NCI-H1436 (cell line): ENCODE results near the gene ZNF618.

ENCODE experiments used
- DNase-seq: peaks from one replicate; lab custom pipeline; 2025; lab: John Stamatoyannopoulos, UW

The ZNF618 gene

DNA sequence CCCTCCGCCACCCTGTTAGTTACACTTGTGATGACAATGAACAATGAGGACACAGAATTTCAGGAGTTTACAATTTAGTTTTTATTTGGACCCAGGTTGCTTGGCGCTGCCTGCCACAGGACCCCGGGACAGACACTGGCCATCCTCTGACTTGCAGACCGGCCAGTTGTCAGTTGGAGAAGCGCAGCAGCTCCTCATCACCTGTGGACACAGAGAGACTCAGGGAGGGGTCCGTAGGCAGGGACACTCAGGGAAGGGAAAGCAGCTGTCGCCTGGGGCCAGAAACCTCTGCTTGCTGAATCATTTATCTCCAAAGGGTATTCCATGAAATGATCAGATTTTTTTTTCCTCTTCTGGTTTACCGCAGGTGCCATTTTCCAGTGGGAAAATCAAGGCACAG lies 184.0 kb downstream of the ZNF618 start:
- no peak for DNase-seq

GRCh38 chr9:114060711-114061110 lies 184.6 kb downstream of the ZNF618 start:
- DNase-seq: no peak

DNA sequence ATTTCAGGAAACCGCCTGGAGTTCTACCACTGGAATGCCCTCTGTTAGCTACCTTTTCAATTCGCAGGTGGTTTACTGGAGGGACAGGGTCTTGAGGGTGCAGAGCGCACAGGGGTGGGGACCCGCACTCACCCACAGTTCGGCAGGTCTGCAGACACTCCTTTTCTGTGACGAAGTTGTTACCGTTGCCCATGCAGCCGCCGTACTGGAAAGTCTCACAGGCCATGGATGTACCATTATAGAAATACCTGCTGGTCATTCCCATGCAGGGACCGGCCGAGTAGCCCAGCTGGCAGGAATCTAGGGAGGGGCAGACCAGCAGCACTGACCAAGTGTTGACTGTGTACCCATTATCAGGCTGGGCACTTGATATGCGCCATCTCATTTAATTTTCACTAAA lies 185.2 kb downstream of the ZNF618 start:
- no peak for DNase-seq

DNA sequence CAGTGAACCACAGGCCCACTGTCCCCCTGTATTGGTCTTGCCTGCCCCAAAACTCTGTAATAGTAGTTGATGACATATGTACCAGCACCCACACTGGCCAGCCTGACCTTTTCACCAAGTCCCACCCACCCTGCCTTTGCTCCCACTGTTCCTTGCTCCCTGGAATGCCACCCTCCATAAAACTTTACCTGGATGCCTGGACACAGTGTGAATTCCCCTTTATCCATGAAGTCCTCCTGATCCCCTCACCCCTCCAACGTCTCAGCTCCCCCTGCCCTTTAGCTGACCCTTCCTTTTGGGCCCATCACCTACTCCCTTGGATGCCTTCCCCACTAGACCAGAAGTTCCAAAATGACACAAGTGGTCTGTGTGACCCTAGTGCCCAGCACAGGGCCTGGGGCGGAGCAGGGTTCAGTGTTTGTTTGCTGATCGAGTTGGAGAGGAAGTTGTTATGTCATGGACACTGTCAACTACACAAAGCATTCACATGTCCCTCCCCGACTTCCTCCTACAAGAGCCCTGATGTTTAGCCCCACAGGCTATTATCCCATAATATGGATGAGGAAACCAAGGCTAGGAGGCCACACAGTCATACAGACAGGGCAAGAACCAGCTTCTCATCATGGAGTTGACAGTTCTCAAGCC lies 185.8 kb downstream of the ZNF618 start:
- no peak for DNase-seq

DNA sequence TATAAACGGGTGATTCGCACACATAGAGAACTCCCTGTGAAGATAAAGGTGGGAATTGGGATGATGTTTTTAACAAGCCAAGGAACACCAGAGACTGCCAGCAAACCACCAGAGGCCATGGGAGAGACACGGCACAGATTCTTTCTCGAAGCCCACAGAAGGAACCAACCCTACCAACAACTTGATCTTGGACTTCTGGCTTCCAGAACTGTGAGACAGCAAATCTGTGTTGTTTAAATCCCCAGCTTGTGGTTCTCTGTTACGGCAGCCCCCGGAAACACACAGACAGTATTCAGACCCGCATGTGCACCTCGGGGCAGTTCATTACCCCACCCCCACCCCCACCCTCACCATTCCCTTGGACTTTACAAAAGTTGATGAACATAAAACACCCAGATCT lies 189.2 kb downstream of the ZNF618 start:
- DNase-seq: no peak

DNA sequence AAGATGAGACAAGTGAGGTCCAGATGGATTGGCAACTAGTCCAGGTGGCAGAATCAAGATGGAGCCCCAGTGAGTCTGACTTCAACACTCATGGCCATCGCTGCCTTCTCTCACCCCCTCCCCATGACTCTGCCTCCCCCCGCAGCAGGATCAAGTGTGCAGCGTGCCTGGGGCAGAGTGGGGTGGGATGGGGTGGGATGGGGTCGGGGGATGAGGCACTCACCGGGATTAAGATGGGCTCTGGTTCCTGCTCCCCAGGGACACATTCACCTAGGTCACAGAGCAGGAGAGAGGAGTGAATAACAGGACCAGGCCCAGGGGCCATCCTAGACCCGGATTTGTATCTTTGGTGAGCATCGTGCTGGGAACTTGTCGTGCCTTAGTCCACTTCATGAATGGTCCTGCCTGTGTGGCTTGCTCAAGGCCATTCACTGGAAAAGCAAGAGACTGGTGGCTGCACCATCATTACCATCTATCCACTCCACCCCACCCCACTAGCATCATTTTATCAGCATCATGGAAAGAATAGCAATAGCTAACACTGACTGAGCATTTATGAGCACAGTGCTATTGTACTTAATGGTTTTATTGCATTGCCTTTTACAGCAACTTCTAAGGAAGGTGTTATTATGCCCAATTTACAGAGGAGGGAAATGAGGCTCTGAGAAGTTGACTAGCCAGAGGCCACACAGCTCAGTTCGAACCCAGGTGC lies 193.5 kb downstream of the ZNF618 start:
- DNase-seq: no peak

- no peak for DNase-seq
These were observed 194.3 kb downstream of the ZNF618 start for GRCh38 chr9:114070188-114071103.

DNA sequence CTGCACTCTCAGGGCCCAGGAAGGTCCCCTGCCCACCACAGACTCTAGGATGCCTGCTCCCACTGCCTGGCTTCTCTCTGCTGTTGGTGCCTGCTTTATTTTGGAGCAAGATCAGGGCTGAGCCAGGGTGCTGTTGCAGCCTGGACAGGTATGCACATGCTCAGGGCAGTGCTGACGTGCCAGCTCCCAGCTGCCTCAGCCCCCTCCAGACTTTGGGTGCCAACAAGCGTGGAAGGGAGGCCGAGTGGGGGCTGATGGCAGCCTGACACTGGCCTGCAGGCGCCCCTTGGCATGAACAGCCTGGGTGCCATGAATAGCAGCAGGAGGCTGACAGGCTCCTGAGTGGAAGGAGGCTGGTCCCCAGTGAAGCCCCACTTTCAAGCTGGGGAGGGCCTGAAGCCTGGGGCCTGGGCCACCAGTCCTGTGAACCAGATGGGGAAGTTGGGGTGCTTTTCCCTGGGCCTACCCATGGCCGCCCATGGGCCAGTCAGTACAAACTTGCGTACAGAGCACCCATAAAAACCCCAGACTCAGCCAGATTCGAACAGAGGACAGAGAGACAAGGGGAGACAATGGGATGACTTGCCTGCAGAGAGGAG lies 195.2 kb downstream of the ZNF618 start:
- no peak for DNase-seq

GRCh38 chr9:114072184-114073140 lies 196.4 kb downstream of the ZNF618 start:
- no peak for DNase-seq

GRCh38 chr9:114075602-114076001 lies 199.5 kb downstream of the ZNF618 start:
- DNase-seq: no peak

DNA sequence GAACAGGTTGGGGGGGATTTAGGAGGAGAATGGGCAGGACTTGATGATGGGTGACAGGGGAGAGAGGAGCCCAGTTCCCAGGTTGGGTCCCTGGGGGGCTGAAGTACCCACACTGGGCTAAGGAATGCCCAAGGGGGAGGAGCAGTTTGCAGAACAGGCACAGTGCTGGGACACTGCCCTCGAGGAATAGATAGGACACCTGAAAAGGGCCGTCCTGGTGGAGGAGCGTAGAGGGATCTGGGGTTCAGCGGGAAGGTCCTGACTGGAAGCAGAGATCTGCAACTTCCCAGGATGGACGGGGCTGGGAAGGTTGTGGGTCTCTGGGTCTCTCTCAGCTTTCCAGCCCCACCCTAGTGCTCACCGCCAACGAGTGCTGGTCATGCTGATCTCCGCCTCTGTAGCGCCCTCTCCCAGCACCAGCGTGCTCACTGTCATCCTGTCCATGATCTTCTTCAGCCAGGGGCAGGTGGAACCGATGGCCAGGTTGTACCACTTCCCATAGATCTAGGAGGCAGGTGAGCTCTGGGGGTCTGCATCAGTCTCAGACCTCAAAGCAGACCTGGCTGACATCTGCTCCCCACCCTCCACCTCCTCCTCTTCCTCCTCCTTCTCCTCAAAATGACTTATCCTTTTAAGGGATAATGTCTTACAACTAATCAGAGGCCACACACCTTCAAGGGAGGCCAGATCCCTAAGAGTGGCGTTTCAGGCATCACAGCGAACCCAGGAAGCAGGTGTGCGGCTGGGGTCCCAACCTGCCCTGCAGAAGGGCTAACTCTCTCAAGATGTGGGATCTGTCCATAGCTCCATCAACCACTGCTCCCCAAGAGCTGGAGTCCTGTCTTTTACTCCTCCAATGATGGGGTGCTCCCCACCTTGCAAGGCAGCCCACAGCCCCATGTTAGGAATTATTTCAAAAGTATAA lies 200.4 kb downstream of the ZNF618 start:
- DNase-seq: no peak

DNA sequence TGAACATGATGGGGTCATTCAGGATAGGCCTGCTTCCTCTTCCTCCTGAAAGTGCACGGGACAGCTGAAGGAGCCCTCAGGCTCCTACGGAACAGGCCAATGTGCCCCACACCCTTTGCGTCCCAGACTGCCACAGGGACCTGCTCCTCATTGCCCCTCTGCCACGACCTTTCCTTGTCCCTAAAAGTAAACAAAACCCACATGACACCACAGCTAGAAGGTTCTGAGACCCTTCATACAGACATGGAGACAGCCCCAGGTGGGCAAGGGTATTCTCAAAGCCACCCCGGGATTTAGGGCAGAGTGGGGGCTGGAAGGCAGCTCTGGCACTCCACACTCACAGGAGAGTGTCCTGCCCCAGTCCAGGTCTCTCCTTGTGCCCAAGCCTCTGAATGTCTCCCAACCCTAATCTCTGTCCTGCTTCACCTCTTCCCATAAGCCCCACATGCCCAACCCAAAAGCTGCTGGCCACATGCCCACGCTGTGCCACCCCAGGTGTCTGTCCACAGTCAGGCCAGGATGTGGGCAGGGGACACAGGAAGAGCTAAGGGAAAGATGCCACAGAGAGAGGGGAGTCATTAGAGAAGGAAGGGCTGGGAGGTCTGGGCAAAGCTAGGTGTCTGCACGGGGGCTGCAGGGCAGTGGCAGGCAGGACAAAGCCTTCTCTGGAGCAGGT lies 201.2 kb downstream of the ZNF618 start:
- DNase-seq: no peak

DNA sequence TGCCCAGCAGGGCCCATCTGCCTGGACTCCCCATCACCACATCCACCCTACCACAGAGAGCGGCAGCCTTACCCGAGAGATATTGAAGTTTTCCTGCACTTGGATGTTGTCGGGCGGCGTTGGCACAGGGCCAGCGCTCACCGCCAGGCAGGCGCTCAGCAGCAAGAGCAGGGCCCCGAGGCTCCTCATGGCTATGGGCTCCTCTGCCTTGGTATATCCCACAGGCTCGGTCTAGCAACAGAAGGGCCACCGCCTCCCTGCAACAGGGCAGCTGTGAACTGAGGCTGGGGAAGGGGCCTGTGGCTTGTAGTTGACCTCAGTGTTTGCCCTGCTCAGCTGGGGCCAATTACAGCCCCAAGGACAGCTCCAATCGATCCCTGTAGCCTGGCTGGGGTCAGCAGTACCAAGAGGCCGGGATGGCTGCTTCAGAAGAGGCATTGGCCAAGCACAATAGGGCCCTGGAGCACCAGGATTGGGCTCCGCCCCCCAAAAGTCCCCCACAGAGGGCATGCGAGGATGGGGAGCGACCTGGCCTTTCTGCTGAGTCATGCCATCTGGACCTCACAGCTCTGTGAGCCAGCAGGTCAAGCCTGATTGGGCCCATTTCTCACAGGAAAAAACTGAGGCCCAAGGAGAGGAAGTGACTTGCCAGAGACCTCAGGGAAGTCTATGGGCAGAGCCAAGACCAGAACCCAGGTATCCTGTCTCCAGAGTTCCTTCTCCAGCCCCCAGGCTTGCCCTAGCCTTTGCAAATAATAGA lies 202.1 kb downstream of the ZNF618 start, which contains the start of gene AMBP:
Gene AMBP (minus strand): TSS at position 280 of the 760 bp plus-strand sequence. CDS start 91 bp downstream, at position 189.
- DNase-seq: no peak

DNA sequence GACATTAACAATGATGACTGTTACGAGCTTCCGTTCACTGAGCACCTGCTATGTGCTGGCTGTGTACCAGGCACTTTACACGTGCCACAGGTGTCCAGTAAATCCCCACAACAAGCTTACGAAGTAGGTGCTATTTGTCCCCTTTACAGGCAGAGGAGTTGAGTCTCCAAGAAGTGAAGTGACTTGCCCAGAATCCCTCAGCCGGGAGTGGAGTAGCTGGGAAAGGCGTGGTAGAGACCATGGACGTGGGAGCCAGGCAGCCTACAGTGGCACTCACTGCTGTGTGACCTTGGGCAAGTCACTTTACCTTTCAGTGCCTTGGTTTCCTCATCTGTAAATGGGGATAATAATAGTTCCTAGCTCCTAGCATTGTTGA lies 202.7 kb downstream of the ZNF618 start:
- no peak for DNase-seq

- DNase-seq: no peak
These were observed 204.2 kb downstream of the ZNF618 start for GRCh38 chr9:114080195-114080772.

- DNase-seq: no peak
These were observed 204.8 kb downstream of the ZNF618 start for GRCh38 chr9:114080773-114081440.

GRCh38 chr9:114081441-114082016 lies 205.4 kb downstream of the ZNF618 start:
- no peak for DNase-seq
